GM21528 (cell line): ENCODE results near the gene CNKSR2.
"Not testable (repeated sequence)": the region's sequence is repeated elsewhere in the genome, so short reads cannot be mapped to it uniquely, and the experiment has no call there.

Experiments used
- ATAC-seq: cut with Tn5 transposase; IDR thresholded peaks from one replicate; pipeline ENCODE4 v1.9.1; 2021; ENCODE audit warnings: mild to moderate bottlenecking, moderate library complexity; ENCODE audit not compliant: unreplicated experiment, low FRiP score

Gene CNKSR2

DNA sequence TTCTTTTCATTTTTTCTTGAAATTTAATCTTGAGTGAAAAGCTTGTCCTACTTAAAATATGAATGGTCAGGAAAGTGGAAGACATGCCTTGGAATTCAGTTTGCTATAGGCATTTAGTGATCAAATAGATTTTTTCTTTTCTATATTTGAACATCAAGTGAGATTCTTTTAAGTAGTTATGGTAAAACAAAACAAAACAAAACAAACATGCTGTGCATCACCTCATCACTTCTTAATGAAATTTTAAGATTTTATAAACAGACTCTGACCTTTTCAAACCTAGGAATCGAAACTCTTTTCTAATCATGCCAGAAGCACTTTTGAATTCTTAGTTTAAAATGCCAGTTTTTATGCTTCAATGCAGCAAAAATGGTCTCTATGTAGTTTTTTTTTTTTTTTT, 62.8 kb downstream of the CNKSR2 start:
- ATAC-seq, result no peak

DNA sequence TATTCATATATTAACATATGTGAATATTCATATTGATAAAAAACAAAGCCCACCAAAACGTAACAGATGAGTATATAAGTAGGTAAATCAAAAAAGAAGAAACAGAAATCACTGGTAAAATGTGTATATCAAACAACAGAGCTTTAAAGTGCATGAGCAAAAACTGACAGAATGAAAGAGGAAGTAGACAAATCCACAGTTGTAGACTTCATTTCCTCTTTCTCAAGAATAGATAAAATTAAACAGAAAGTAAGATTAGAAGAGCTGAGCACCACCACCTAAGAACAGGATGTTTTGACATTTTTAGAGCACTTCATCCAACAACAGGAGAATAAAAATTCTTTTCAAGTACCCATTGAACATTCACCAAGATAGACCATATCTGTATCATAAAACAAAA, 64.6 kb downstream of the CNKSR2 start:
- ATAC-seq, result peak; percentile 94

DNA sequence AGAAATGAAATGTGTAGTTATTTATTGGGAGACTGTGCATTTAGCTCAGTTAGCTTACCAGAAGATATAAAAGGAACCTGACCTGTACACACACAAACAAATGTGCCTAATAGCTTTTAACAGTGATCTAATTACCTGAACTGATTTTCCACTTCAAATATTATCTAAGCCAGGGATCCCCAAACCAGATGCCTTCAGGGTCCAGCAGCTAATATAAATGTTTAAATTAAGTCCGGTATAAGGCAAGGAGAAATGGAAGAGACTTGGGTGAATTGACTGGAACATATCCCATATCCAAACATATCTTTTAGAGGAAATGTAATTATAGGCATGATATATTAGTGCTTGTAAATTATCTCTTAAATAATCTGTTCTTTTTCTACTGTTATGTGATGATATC, 66.7 kb downstream of the CNKSR2 start:
- ATAC-seq, result no peak

DNA sequence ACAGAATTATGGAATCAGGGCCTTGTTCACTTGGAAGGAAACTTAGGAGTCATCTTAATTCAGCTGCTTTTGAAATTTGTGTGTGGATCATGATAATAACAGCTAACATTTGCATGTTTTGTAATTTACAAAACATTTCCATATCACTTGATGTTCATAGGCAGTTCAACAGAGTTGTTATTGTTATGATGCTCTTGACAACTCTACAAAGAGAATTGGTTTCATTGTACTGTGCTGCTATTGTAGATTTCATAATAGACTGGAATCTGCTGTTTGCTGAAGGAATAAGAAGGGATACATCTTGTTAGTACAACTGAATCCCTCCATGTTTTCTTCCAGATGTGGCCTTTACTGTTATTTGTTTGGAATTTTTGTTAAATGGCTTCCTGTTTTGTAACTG, 83.5 kb downstream of the CNKSR2 start:
- ATAC-seq, result no peak

- no peak for ATAC-seq
Observed at GRCh38 chrX:21469071-21469470, 94.9 kb downstream of the CNKSR2 start.

- ATAC-seq, result no peak
Observed at GRCh38 chrX:21476909-21477308, 102.7 kb downstream of the CNKSR2 start.

DNA sequence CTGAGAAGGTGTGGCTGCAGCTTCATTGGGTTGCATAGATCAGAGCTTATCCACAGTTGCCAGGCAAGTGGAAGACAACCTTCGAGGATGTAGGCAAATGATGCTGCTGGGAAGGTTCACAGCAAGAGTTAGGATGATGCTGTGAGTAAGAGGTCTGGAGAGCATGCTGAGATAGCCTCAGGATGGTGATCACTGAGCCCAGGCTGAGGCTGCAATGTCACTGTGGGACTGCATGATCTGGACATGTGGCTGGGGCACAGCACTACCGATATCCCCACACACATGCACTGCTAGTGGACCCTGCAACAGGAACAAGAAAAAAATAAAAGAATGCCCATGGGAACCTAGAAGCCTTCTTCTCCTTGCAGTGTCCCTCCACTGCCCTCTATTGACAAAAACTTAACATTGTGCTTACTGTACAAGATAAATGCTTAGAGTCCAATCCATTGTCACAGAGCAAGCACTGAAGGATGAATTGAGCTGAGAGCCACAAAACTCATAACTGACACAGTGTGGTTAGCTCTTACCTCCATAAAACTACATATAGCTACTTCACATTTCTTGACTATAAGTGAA, 105.6 kb downstream of the CNKSR2 start:
- no peak for ATAC-seq

GRCh38 chrX:21481761-21482160, 107.5 kb downstream of the CNKSR2 start:
- ATAC-seq, result no peak

DNA sequence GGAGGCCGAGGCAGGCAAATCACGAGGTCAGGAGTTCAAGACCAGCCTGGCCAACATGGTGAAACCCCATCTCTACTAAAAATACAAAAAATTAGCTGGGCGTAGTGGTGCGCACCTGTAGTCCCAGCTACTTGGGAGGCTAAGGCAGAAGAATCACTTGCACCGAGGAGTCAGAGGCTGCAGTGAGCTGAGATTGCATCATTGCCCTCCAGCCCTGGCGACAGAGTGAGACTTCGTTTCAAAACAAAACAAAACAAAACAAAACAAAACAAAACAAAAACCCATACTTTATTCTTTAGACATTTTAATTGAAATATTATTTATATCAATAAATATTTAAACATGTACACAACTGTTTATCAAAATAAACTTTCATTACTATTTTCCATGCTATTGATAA, 109.8 kb downstream of the CNKSR2 start:
- not testable (repeated sequence) for ATAC-seq

- ATAC-seq, result no peak
Observed at GRCh38 chrX:21487832-21488231, 113.6 kb downstream of the CNKSR2 start.

- no peak for ATAC-seq
Observed at GRCh38 chrX:21490341-21490740, 116.1 kb downstream of the CNKSR2 start.

- ATAC-seq, result no peak
Observed at GRCh38 chrX:21493226-21493830, 119.1 kb downstream of the CNKSR2 start.

DNA sequence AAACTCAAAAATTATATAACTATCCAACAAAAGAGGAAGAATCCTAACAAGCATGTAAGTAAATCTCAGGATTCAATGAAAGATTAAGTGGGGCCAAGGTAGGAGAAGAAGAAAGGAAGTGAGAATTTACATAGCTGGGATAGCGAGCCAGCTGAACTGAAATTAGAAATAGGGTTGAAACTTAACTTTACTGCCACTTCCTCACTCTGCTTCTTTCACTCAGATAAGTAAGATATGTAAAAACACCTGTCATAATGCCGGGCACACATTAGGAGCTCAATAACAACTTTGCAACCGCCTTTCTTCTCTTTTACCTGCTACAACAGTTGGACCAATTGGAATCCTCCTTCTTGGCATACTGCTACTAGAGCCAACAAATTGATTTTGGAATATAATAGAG, 129.4 kb downstream of the CNKSR2 start:
- ATAC-seq, result peak; percentile 91

DNA sequence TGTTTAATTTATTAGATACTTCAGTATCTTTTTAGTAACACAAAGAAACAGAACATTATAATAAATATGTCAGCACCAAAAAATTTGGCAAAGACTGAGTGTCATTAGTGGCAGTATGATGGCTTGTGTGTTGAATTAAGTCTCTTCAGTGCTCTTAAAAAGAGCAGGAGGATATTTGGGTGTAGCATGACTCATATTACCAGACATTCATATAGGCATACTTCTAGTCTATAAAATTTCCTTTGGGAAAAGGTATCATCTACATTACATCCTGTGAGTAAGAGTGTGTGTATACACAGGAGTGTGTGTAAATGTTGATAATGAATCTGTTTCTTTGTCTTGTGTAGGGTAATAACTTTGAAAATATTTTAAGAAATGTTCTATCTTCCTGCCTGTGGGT, 135.7 kb downstream of the CNKSR2 start:
- no peak for ATAC-seq

- ATAC-seq, result no peak
Observed at GRCh38 chrX:21524008-21524407, 149.8 kb downstream of the CNKSR2 start.

DNA sequence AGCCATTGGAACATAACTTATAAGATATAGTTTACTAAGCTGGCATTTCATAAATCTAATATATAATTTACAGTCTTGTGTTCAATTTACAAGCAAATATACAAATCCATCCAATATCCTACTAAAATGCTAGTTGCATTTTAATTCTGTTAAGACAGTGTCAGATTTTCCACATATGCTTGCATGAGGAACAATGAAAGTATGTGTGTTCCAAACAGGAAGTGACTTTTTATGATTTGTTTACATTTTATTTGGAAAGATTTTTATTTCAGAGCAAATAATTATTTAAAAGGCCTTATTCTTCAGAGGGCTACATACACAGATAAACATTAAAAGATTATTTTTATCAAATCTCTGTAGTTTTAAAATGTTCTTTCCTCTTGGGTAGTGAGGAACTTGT, 153.9 kb downstream of the CNKSR2 start:
- ATAC-seq, result no peak

GRCh38 chrX:21529771-21530170, 155.6 kb downstream of the CNKSR2 start:
- ATAC-seq, result no peak

GRCh38 chrX:21544642-21545041, 170.4 kb downstream of the CNKSR2 start:
- not testable (repeated sequence) for ATAC-seq

- no peak for ATAC-seq
Observed at GRCh38 chrX:21559417-21559816, 185.2 kb downstream of the CNKSR2 start.

- ATAC-seq, result no peak
Observed at GRCh38 chrX:21565025-21565424, 190.8 kb downstream of the CNKSR2 start.

DNA sequence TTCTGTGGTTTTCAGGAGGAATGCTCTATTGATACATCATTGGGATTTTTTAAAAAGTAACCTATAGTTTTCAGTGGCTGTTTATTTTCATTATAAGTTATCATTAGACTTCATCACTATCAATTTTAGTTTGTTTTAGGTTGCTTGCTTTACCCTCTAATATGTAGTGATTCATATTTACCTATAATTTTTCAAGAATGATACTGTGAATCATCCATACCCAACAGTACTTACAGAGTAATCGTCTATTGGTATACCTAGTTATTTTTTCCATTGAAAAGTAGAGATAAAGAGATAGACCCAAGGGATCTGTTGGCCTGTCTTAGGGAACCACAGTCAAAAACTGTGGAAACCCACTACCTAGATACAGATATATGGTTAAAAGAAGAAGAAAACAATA, 200.6 kb downstream of the CNKSR2 start:
- no peak for ATAC-seq

- ATAC-seq, result no peak
Observed at GRCh38 chrX:21581479-21581878, 207.3 kb downstream of the CNKSR2 start.

DNA sequence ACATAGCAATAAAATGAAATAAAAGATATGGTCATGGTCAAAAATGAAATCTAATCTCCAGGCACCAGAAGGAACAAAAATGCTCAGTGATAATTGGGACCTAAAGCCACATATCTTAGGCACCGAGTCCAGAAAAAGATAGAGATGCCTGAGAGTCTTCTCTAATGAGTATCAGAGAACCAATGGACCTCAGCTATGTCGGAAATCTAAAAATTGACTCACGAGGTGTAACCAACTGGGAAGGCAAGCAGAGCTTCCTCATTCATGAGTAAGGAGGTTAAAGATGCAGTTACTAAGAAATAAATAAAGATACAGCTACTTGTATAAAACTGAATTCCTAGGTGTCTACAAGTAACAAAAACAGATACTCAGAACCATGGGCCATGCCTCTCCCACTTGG, 211.8 kb downstream of the CNKSR2 start:
- ATAC-seq, result no peak
